Amniotic stem cell (primary cell): ENCODE results near the gene PITX1.

Experiments used
- DNase-seq: peaks from one replicate; lab custom pipeline; 2025; lab: John Stamatoyannopoulos, UW

PITX1 gene

GRCh38 chr5:135028791-135029476 lies 5.1 kb downstream of the PITX1 start:
- no peak for DNase-seq

- DNase-seq: no peak
Measured at GRCh38 chr5:135027697-135028615, 6.1 kb downstream of the PITX1 start.

GRCh38 chr5:135027266-135027696 lies 6.7 kb downstream of the PITX1 start:
- DNase-seq: no peak

GRCh38 chr5:135026645-135027265 lies 7.3 kb downstream of the PITX1 start:
- no peak for DNase-seq

- DNase-seq: no peak
Measured at GRCh38 chr5:135025730-135026644, 8.0 kb downstream of the PITX1 start.

- no peak for DNase-seq
Measured at GRCh38 chr5:135024956-135025729, 8.9 kb downstream of the PITX1 start.

- no peak for DNase-seq
Measured at GRCh38 chr5:135020111-135020895, 13.7 kb downstream of the PITX1 start.

GRCh38 chr5:135019314-135019713 lies 14.7 kb downstream of the PITX1 start:
- DNase-seq: no peak

GRCh38 chr5:135018457-135018856 lies 15.6 kb downstream of the PITX1 start:
- no peak for DNase-seq

- DNase-seq: no peak
Measured at GRCh38 chr5:135016861-135017290, 17.2 kb downstream of the PITX1 start.

- DNase-seq: no peak
Measured at GRCh38 chr5:135015942-135016341, 18.1 kb downstream of the PITX1 start.

GRCh38 chr5:135013947-135014570 lies 20.0 kb downstream of the PITX1 start:
- DNase-seq: no peak

- DNase-seq: no peak
Measured at GRCh38 chr5:135013445-135013844, 20.6 kb downstream of the PITX1 start.

- DNase-seq: no peak
Measured at GRCh38 chr5:135012951-135013391, 21.1 kb downstream of the PITX1 start.

- DNase-seq: no peak
Measured at GRCh38 chr5:135012033-135012588, 21.9 kb downstream of the PITX1 start.

- no peak for DNase-seq
Measured at GRCh38 chr5:135011355-135012032, 22.5 kb downstream of the PITX1 start.

GRCh38 chr5:135010502-135011354 lies 23.3 kb downstream of the PITX1 start:
- no peak for DNase-seq
